ENCODE results near the gene BTNL8. TPM values are rescaled to one million over a fixed set of nuclear protein-coding genes. Genes with fewer than 3 reads are reported as not detected.
"Not testable (repeated sequence)": the region's sequence is repeated elsewhere in the genome, so short reads cannot be mapped to it uniquely, and the experiment has no call there.

BTNL8 gene
- total and polyA plus RNA-seq, 2 donors, result 0.10 TPM; not detected in 1

DNA sequence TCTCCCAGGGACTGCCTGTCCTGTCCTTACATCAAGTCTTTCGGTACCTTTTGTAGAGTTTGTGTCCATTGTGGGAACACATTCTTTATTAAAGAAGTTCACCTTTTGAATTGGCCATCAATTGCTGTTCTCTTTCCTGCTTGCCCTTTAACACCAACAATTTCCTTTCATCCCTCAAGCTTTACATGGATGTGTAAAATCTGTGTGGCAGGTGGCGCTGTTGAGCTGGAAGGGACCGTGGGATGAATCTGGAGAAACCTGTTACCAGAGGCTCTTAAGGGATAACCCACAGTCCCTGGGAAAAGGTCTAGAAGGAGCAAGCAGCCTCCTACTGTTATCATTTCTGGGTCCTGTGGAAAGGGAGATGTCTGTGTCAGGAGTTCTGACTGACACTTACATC is 30.0 kb upstream of the BTNL8 start:
- WGBS, result 3% methylated on average over 3 of the region's 3 CpGs
- DNase-seq (ENCODE audit: extremely low spot score), result peak; percentile 73
- Histone ChIP-seq H3K4me1 (ENCODE audit: insufficient read depth) (no peaks in the 10 kb centered on the region), H3K36me3 (ENCODE audit: insufficient read depth) (no peaks in the 10 kb centered on the region), H3K4me3 (ENCODE audit: low read depth, low read length) (no peak overlapping the region), H3K27ac (ENCODE audit: low read depth) (no peak overlapping the region)

DNA sequence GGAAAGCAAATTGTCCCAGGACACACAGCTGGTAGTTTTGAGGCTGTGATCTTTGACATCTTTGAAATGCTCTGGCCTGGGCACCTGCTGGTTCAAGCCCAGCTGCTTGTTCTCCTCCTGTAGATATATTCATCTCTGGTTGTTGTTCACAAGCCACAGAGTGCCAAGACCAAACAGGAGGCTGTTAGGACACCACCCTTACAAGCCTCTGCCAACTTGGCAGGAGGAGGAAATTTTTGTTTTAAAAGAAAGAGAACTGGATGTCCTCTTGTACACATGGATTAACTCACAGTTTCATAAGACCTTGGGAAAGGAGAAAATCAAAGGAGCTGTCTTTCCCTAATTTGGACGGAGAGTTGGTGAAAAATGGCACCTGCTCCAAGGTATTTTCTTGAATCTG is 29.4 kb upstream of the BTNL8 start:
- Histone ChIP-seq H3K36me3 (ENCODE audit: insufficient read depth) (no peaks in the 10 kb centered on the region), H3K4me3 (ENCODE audit: low read depth, low read length) (no peak overlapping the region), H3K27ac (ENCODE audit: low read depth) (no peak overlapping the region), H3K4me1 (ENCODE audit: insufficient read depth) (no peaks in the 10 kb centered on the region)
- DNase-seq (ENCODE audit: extremely low spot score), result no peak
- 58% methylated on average over 1 of the region's 1 CpG for WGBS

DNA sequence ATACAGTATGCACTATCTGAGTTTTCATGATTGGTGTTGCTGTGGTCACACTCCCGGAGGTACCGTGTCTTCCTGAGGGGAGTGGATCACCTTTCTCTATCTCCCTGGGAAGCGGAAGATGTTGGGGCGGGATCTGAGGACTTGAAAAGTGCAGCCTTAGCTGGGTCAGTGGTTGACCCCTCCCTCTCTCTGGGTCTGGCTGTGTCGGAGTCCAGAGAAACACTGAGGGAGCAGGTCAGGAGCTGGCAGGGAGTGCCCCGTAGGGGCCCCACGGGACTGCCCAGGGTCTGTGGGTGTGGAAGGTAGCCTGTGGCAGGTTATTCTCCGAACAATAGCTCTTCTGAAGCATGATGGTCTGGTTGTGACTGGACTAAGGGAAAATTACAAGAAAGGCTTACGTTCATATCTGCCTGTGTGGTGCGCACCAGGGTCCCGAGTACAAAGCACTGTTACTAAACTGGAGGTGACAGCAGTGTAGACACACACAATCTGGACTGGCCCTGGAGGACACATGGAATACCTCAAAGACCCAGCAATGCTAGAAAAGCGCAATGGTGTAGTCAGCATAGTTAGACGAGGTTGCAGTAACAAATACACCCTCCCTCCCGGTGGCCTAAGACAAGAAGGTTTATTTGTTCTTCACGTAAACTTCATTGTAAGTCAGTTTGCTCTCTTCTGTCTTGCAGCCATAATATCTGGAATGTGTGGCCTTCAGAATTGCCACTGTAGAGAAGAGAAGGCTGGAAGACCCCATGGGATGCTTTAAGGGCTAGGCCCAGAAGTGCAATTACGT is 28.5 kb upstream of the BTNL8 start:
- WGBS, result 69% methylated on average over 16 of the region's 16 CpGs
- no peaks in the 10 kb centered on the region for H3K4me1 ChIP-seq (ENCODE audit: insufficient read depth)
- H3K27ac ChIP-seq (ENCODE audit: low read depth), result no peak overlapping the region
- no peak overlapping the region for H3K4me3 ChIP-seq (ENCODE audit: low read depth, low read length)
- DNase-seq (ENCODE audit: extremely low spot score), result no peak
- H3K36me3 ChIP-seq (ENCODE audit: insufficient read depth), result no peaks in the 10 kb centered on the region

DNA sequence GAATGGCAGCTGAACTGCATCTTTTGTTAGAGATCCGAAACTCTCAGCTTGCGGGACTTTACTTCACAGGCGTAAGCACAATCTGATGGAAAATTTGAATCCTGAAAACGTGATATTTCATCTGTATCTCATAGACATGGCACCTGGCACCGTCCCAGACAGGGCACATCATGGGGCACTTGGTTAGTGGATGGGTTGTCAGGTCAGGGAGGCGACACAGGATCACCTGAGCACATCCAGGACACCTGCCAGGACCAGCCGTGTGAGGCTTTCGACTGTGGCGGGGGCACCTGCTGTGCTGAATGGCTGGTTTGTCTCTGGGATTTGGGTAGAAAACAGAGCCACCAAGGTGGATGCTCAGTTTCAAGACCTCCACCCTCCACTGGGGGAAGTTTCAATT is 26.5 kb upstream of the BTNL8 start:
- H3K36me3 ChIP-seq (ENCODE audit: insufficient read depth), result no peaks in the 10 kb centered on the region
- DNase-seq (ENCODE audit: extremely low spot score), result no peak
- H3K27ac ChIP-seq (ENCODE audit: low read depth), result no peak overlapping the region
- no peak overlapping the region for H3K4me3 ChIP-seq (ENCODE audit: low read depth, low read length)
- 82% methylated on average over 9 of the region's 9 CpGs for WGBS
- H3K4me1 ChIP-seq (ENCODE audit: insufficient read depth), result no peaks in the 10 kb centered on the region

DNA sequence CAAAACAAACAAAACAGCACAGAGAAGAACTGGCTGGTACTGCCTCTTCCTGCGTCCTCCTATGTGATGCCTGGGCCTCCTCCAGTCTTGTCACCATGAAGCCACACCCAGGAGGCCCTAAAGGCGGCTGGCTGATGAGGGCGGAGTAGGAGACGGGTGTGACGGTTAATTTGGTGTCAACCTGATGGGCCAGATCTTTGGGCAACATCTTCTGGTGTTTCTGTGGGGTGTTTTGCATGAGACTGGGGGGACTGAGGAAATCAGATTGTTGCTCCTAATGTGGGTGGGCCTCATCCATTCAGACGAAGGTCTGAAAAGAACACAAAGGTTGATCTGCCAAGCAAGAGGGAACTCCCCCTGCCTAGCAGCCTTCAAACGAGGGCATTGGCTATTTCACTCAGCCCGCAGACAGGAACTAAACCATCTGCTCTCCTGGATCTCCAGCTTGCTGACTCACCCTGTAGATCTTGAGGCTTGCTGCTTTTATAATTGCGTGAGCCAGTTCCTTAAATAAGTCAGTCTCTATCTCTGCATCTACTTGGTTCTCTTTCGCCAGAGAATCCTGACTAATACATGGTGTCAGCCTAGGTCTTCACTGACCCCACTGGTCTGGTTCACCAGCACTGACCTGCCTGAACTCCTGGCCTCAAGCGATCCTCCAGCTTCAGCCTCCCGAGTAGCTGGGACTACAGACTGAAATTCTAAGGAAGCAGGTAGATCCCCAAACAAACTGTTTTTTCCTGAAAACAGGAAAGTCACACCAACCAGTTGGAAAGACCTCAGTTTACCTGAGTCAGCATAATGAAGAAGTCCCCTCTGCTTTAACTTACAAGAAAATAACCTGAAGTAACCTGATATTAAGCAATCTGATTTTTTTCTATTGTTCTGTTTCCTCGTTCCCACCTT is 25.1 kb upstream of the BTNL8 start:
- DNase-seq (ENCODE audit: extremely low spot score), result no peak
- H3K27ac ChIP-seq (ENCODE audit: low read depth), result no peak overlapping the region
- no peak overlapping the region for H3K4me3 ChIP-seq (ENCODE audit: low read depth, low read length)
- H3K36me3 ChIP-seq (ENCODE audit: insufficient read depth), result no peaks in the 10 kb centered on the region
- H3K4me1 ChIP-seq (ENCODE audit: insufficient read depth), result no peaks in the 10 kb centered on the region
- WGBS, result 70% methylated on average over 13 of the region's 13 CpGs

DNA sequence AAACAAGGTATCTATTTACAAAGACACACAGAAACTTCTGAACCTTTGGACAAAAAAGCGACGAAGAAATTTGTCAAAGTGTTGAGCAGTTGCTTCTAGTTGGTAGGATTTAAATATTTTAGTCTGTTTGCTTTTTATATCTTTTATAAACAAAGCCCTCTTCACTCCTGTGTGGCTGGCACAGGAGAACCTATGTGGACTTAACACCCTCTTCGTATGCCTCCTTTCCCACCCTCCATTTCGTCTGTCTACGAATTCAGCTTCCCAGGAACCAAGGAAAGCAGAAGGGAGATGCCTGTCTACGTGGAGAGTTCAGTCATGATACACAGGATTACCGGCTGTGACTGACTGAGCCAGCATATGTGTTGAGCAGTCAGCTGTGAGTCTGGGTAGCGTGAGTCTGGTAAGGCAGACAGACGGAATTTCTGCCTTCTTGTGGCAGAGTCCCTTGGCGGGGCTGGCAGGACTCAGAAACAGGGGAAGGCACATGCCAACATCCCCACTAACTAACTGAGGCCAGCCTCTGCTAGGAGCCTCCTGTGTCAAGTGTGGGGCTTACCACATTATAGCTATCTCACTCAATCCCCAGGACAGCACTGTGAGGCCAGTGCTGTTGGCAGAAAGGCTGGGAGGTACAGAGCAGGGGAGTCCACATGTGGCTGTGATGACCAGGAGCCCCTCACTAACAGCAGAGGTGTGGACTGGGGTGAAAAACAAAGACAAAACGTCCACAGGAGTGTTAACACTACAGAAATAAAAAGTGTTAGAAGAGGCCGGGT is 24.0 kb upstream of the BTNL8 start:
- WGBS, result 74% methylated on average over 12 of the region's 12 CpGs
- Histone ChIP-seq H3K4me1 (ENCODE audit: insufficient read depth) (no peaks in the 10 kb centered on the region), H3K36me3 (ENCODE audit: insufficient read depth) (no peaks in the 10 kb centered on the region), H3K4me3 (ENCODE audit: low read depth, low read length) (no peak overlapping the region), H3K27ac (ENCODE audit: low read depth) (no peak overlapping the region)
- DNase-seq (ENCODE audit: extremely low spot score), result no peak

DNA sequence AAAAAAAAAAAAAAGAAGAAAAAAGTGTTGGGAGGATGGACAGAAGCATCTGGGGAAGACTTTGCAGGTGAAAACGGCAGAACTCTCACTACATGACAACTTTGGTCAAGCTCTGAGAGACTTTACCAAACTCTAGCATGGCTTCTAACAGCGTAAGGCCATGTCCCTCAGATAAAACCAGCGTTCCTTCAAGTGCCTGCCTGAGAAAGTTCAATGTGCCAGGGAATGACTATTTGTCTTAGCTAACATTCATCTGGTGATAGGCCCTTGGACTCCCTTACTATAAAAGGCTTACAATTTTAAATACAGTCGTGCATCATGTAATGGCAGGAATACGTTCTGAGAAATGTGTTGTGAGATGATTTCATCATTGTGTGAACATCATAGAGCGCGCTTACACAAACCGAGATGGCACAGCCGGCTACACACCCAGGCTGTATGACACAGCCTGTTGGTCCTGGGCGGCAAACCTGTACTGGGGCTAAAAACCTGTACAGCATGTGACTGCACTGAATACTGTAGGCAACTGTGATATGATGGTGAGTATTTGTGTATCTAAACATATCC is 23.0 kb upstream of the BTNL8 start:
- H3K27ac ChIP-seq (ENCODE audit: low read depth), result no peak overlapping the region

DNA sequence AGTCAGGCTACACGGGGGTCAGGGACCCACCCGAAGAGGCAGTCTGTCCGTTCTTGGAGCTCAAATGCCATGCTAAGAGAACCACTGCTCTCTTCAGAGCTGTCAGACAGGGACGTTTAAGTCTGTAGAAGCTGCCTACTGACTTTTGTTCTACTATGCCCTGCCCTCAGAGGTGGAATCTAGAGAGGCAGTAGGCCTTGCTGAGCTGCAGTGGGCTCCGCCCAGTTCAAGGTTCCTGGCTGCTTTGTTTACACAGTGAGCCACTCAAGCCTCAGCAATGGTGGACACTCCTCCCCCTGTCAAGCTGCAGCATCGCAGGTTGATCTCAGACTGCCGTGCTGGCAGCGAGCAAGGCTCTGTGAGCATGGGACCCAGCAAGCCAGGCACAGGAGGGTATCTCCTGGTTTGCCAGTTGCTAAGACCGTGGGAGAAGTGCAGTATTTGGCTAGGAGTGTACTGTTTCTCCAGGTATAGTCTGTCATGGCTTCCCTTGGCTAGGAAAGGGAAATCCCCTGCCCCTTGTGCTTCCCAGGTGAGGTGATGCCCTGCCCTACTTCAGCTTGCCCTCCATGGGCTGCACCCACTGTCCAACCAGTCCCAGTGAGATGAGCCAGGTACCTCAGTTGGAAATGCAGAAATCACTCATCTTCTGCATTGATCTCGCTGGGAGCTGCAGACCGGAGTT is 13.0 kb upstream of the BTNL8 start:
- not testable (repeated sequence) for H3K27ac ChIP-seq (ENCODE audit: low read depth); H3K36me3 ChIP-seq (ENCODE audit: insufficient read depth); H3K4me1 ChIP-seq (ENCODE audit: insufficient read depth); H3K4me3 ChIP-seq (ENCODE audit: low read depth, low read length); DNase-seq (ENCODE audit: extremely low spot score)
- 53% methylated on average over 11 of the region's 11 CpGs for WGBS

More for the DNA sequence above, 23.0 kb upstream of the BTNL8 start:
- 68% methylated on average over 10 of the region's 10 CpGs for WGBS
- Histone ChIP-seq H3K4me1 (ENCODE audit: insufficient read depth) (no peaks in the 10 kb centered on the region), H3K36me3 (ENCODE audit: insufficient read depth) (no peaks in the 10 kb centered on the region), H3K4me3 (ENCODE audit: low read depth, low read length) (no peak overlapping the region)
- DNase-seq (ENCODE audit: extremely low spot score), result no peak

DNA sequence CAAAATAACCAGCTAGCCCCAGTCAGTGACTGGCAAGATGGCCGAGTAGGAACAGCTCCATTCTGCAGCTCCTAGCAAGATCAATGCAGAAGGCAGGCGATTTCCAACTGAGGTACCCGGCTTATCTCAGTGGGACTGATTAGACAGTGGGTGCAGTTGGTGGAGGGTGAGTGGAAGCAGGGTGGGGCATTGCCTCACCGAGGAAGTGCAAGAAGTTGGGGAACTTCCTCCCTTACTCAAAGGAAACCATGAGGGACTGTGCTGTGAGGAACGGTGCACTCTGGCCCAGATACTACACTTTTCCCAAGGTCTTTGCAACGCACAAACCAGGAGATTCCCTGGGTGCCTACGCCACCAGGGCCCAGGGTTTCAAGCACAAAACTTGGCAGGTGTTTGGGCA is 9.6 kb upstream of the BTNL8 start:
- H3K4me1 ChIP-seq (ENCODE audit: insufficient read depth), result no peaks in the 10 kb centered on the region
- no peak for DNase-seq (ENCODE audit: extremely low spot score)
- no peak overlapping the region for H3K4me3 ChIP-seq (ENCODE audit: low read depth, low read length)
- WGBS, result 73% methylated on average over 7 of the region's 7 CpGs
- H3K27ac ChIP-seq (ENCODE audit: low read depth), result no peak overlapping the region
- H3K36me3 ChIP-seq (ENCODE audit: insufficient read depth), result no peaks in the 10 kb centered on the region

DNA sequence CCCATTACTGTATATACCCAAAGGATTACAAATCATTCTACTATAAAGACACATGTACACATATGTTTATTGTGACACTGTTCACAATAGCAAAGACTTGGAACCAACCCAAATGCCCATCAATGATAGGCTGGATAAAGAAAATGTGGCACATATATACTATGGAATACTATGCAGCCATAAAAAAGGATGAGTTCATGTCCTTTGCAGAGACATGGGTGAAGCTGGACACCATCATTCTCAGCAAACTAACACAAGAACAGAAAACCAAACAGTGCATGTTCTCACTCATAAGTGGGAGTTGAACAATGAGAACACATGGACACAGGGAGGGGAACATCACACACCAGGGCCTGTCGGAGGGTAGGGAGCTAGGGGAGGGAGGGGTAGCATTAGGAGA is 3.6 kb upstream of the BTNL8 start:
- not testable (repeated sequence) for H3K27ac ChIP-seq (ENCODE audit: low read depth); H3K4me3 ChIP-seq (ENCODE audit: low read depth, low read length); DNase-seq (ENCODE audit: extremely low spot score); H3K4me1 ChIP-seq (ENCODE audit: insufficient read depth); H3K36me3 ChIP-seq (ENCODE audit: insufficient read depth)
- WGBS, result 94% methylated on average over 1 of the region's 1 CpG

DNA sequence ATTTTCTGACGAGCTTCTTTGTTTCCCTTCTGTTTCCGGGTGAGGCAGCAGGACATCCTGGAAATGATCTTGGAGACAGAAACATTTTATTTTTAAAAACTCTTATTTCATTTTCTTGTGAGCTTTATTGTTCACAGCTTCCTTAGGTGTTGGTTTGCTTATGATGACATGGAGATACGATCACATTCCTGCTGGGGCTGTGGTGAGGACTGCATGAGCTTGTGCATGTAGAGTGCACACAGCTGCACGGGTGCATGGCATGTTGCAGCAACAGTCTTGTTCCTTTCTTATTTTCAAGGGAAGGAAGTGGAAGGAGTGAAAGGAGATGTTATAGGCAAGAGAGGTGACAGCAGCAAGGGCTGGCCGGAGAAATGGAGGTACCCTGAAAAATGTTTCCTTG is 1.2 kb downstream of the BTNL8 start:
- Histone ChIP-seq H3K27ac (ENCODE audit: low read depth) (no peak overlapping the region), H3K4me3 (ENCODE audit: low read depth, low read length) (no peak overlapping the region), H3K4me1 (ENCODE audit: insufficient read depth) (no peaks in the 10 kb centered on the region), H3K36me3 (ENCODE audit: insufficient read depth) (no peaks in the 10 kb centered on the region)
- no peak for DNase-seq (ENCODE audit: extremely low spot score)
- 77% methylated on average over 5 of the region's 5 CpGs for WGBS

DNA sequence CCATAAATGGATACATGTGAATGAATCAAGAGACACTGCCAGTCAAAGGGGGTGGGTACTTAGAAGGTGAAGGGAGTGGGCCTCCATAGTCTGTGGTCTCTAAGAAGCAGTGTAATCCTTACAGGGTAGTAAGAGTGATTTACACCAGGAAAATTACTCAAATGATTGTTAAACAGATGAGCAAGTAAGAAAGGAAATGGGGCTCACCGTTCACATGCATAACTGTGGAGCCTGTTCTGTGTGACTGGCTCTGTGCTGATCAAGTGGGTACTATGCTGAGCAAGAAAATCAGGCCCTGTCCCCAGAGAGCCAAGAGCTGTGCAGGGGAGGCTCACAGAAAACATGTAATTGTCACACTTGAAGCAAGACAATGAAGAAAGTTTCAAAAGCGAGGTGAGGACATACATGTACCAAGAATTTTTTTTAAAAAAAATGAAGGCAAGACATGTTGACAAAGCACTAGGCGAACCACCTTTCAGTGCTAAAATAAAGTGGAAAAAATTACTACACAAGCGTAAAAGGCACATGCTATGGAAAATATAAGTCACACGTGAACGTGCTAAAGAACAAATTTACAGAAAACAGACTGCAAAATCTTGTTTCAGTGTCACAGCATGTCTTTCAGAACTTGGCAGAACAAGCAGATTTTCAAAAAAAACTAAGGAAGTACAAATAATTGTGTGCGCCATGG is 2.5 kb downstream of the BTNL8 start:
- Histone ChIP-seq H3K36me3 (ENCODE audit: insufficient read depth) (no peaks in the 10 kb centered on the region), H3K4me1 (ENCODE audit: insufficient read depth) (no peaks in the 10 kb centered on the region), H3K27ac (ENCODE audit: low read depth) (no peak overlapping the region), H3K4me3 (ENCODE audit: low read depth, low read length) (no peak overlapping the region)
- WGBS, result 82% methylated on average over 7 of the region's 7 CpGs
- DNase-seq (ENCODE audit: extremely low spot score), result no peak

Measured in urinary bladder (tissue), 4 donors.